Left renal pelvis (tissue), 4 donors: Measurements from ENCODE around the gene UBQLN2. TPM values are rescaled to one million over a fixed set of nuclear protein-coding genes. Genes with fewer than 3 reads are reported as not detected.

Experiments used
- polyA plus RNA-seq, 4 donors: library from polyadenylated mRNA; unstranded; fragments of 120-200 nt; gene quantifications; one replicate each; pipeline ENCODE4 v1.2.1, GENCODE V29; 2013; ENCODE audit not compliant: insufficient read length in 4 of 4

The UBQLN2 gene
- polyA plus RNA-seq, 4 donors: 41.6 to 49.1 (median 48.1) TPM

Other genes with a start within 250 kb of the UBQLN2 start
- gene NBDY, start 165.6 kb downstream of the UBQLN2 start, polyA plus RNA-seq: 100 to 1,000 TPM in 2 of 4 donors, 10 to 100 TPM in 2; 76.9 to 106 (median 101) TPM